ENCODE results near the gene CNTN6. TPM values are rescaled to one million over a fixed set of nuclear protein-coding genes. Genes with fewer than 3 reads are reported as not detected.
"Not testable (repeated sequence)": the region's sequence is repeated elsewhere in the genome, so short reads cannot be mapped to it uniquely, and the experiment has no call there.

Gene CNTN6
- total RNA-seq, 4 donors from 2014 or later: not detected

GRCh38 chr3:1380926-1381646, 288.3 kb downstream of the CNTN6 start:
- H3K27ac ChIP-seq: no peak overlapping the region
- H3K4me1 ChIP-seq: no peaks in the 10 kb centered on the region
- H3K36me3 ChIP-seq: no peaks in the 10 kb centered on the region
- no peak overlapping the region for H3K4me3 ChIP-seq
- H3K9me3 ChIP-seq: no peaks in the 10 kb centered on the region
- WGBS, 2 donors (ENCODE audit: low coverage in 1 of 2): 70 to 78% methylated on average over 8 of the region's 8 CpGs
- in situ Hi-C loops (cut with MboI; ENCODE audit: low pct_ligation_motif_present in 1 of 4, low pct_unique_long_range_greater_than_20kb in 1 of 4, low sequenced_read_pairs in 3 of 4): no loop called here
- no peaks in the 10 kb centered on the region for H3K27me3 ChIP-seq
- no peak for TF ChIP-seq CTCF (IDR thresholded peaks at IDR 0.05)
- intact Hi-C loops (cut with DNase I; ENCODE audit: low total_unique reads): no loop called here
- no peak for DNase-seq

- H3K4me3 ChIP-seq: no peak overlapping the region
- no peak overlapping the region for H3K27ac ChIP-seq
- no peaks in the 10 kb centered on the region for H3K36me3 ChIP-seq
- no peaks in the 10 kb centered on the region for H3K9me3 ChIP-seq
- WGBS, 2 donors (ENCODE audit: low coverage in 1 of 2): 33 to 68% methylated on average over 2 to 5 of the region's 5 CpGs
- H3K4me1 ChIP-seq: no peaks in the 10 kb centered on the region
- no peak for DNase-seq
- intact Hi-C loops (cut with DNase I; ENCODE audit: low total_unique reads): no loop called here
- in situ Hi-C loops (cut with MboI; ENCODE audit: low pct_ligation_motif_present in 1 of 4, low pct_unique_long_range_greater_than_20kb in 1 of 4, low sequenced_read_pairs in 3 of 4): no loop called here
- TF ChIP-seq POLR2AphosphoS5 (IDR thresholded peaks at IDR 0.05): no peak
- no peak for TF ChIP-seq EP300 (IDR thresholded peaks at IDR 0.05; ENCODE audit: low read depth)
- TF ChIP-seq POLR2A (IDR thresholded peaks at IDR 0.05): no peak
- TF ChIP-seq CTCF (IDR thresholded peaks at IDR 0.05): no peak
- H3K27me3 ChIP-seq: no peaks in the 10 kb centered on the region
Measured at GRCh38 chr3:1381647-1382036, 288.8 kb downstream of the CNTN6 start.

GRCh38 chr3:1387396-1387905, 294.6 kb downstream of the CNTN6 start:
- 91 to 97% methylated on average over 5 to 20 of the region's 23 CpGs for WGBS, 2 donors (ENCODE audit: low coverage in 1 of 2)
- H3K4me1 ChIP-seq; H3K4me3 ChIP-seq; DNase-seq; in situ Hi-C loops (cut with MboI; ENCODE audit: low pct_ligation_motif_present in 1 of 4, low pct_unique_long_range_greater_than_20kb in 1 of 4, low sequenced_read_pairs in 3 of 4); H3K9me3 ChIP-seq; intact Hi-C loops (cut with DNase I; ENCODE audit: low total_unique reads); H3K27ac ChIP-seq; H3K36me3 ChIP-seq; H3K27me3 ChIP-seq: not testable (repeated sequence)

- H3K4me3 ChIP-seq: no peak overlapping the region
- H3K9me3 ChIP-seq: no peaks in the 10 kb centered on the region
- intact Hi-C loops (cut with DNase I; ENCODE audit: low total_unique reads): no loop called here
- no peaks in the 10 kb centered on the region for H3K27me3 ChIP-seq
- no peak for TF ChIP-seq POLR2A (IDR thresholded peaks at IDR 0.05)
- DNase-seq: no peak
- 90 to 96% methylated on average over 3 to 17 of the region's 19 CpGs for WGBS, 2 donors (ENCODE audit: low coverage in 1 of 2)
- no peaks in the 10 kb centered on the region for H3K4me1 ChIP-seq
- no peaks in the 10 kb centered on the region for H3K36me3 ChIP-seq
- no peak overlapping the region for H3K27ac ChIP-seq
- in situ Hi-C loops (cut with MboI; ENCODE audit: low pct_ligation_motif_present in 1 of 4, low pct_unique_long_range_greater_than_20kb in 1 of 4, low sequenced_read_pairs in 3 of 4): no loop called here
Measured at GRCh38 chr3:1394188-1394587, 301.4 kb downstream of the CNTN6 start.

- Histone ChIP-seq H3K27ac (no peak overlapping the region), H3K4me3 (no peak overlapping the region), H3K9me3 (no peaks in the 10 kb centered on the region), H3K4me1 (no peaks in the 10 kb centered on the region), H3K36me3 (no peaks in the 10 kb centered on the region), H3K27me3 (no peaks in the 10 kb centered on the region)
- in situ Hi-C loops (cut with MboI; ENCODE audit: low pct_ligation_motif_present in 1 of 4, low pct_unique_long_range_greater_than_20kb in 1 of 4, low sequenced_read_pairs in 3 of 4): no loop called here
- TF ChIP-seq POLR2A (IDR thresholded peaks at IDR 0.05): no peak
- TF ChIP-seq EP300 (IDR thresholded peaks at IDR 0.05; ENCODE audit: low read depth): no peak
- TF ChIP-seq POLR2AphosphoS5 (IDR thresholded peaks at IDR 0.05): no peak
- TF ChIP-seq CTCF (IDR thresholded peaks at IDR 0.05): no peak
- intact Hi-C loops (cut with DNase I; ENCODE audit: low total_unique reads): no loop called here
- 73% methylated on average over 3 of the region's 3 CpGs; no CpG with 5 or more reads in 1 of the 2 donors for WGBS, 2 donors (ENCODE audit: low coverage in 1 of 2)
- no peak for DNase-seq
Measured at GRCh38 chr3:1400571-1400970, 307.7 kb downstream of the CNTN6 start.

Measured in transverse colon (tissue), 4 donors.